Measurements from ENCODE around the gene RIPPLY1. TPM values are rescaled to one million over a fixed set of nuclear protein-coding genes. Genes with fewer than 3 reads are reported as not detected.
"Not testable (repeated sequence)": the region's sequence is repeated elsewhere in the genome, so short reads cannot be mapped to it uniquely, and the experiment has no call there.

RIPPLY1 gene
- total RNA-seq, 1 donor = not detected

DNA sequence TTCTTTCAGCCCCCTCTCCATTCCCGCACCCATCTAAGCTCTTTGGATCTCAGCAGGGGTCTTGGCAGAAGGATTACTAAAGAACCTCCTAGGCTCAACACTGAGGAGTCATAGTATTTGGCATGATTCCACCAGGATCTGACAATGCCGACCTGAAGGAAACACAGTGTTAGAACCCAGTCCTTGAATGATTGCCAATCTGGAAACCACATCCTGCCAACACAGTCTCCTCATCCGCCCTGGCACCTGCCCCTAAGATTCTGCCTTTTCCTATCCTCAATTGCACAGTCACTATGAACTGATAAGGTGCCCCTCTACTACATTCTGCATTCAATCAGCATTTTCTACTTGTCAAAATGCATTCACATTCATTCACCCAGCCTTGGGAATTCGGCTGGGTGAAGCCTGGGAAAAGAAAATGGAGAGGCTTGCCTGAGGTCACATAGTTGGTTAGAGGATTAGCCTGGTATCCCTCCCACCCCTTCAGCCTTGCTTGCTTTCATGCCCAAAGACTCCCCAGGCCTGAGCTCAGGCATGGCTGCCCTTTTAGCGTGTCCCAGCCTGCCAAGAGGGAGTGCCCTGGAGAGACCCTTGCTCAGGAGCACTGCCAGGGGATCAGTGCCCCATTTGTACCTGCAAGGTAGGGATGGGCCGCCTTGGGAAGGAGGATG lies 14.8 kb upstream of the RIPPLY1 start:
- peak in 2 of 3 donors; percentile 77 to 89 for DNase-seq (ENCODE audit: low read depth in 2 of 3, low spot score in 2 of 3)

DNA sequence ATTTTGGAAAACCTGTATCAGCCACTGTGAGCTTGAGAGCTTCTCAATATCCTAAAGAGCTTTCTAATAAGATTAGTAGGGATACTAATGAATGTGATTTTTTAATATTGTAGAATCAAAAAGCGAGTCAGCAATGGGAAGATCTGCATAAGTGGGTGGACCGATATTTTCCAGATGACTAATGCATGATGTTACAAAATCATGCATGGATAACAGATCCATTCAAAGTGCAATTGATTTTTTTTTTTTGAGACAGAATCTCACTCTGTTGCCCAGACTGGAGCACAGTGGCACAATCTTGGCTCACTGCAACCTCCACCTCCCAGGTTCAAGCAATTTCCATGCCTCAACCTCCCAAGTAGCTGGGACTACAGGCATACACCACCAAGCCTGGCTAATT lies 9.7 kb upstream of the RIPPLY1 start:
- DNase-seq (ENCODE audit: low read depth in 2 of 3, low spot score in 2 of 3) = no peak

DNA sequence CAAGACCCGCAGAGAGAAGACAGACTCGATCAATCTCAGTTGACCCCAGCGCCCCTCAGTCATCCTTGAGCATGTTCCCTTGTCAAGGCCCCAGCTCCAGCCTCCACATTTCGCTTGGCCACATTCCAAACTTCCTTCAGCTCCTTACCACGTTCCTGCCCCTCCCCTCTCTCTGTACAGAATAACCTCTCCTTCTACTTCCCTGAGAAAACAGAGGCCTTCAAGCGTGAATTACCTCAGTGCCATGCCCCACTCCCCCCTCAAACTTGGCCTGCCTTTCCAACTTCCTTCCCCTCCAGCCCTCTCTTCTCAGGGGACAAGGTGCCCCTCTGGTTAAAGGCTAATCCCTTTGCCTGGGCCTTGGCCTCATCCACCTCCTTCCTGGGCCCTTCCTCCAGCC lies 3.2 kb upstream of the RIPPLY1 start:
- no peak for DNase-seq (ENCODE audit: low read depth in 2 of 3, low spot score in 2 of 3)

DNA sequence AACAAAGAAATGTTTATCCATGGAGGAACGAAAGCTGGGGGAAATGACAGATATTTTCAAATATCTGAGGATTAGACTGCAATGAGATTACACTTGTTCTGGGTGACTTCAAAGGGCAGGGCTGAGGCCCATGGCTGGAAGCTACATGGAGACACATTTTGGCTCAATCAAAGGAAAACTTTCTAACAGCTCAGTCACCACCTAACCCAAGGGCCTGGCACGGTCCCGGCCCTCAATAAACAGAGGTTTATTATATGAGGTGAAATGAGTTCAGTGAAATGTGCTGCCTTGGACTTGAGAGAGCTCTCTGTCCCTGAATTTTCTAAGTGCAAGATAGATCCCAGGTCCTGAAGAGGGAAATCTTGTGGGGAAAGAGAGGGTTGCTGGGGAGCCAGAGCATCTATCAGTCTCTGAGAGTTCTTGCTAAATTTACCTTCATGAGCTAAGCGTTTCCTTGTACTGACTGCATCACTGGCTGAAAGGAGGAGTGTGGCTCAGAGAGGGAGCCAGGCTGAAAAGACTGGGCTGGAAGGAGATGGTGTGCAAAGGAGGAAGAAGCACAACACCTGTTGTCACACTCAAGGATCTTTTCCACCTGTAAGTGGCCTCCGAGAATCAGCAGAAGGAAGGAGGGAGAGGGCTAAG lies 2.0 kb upstream of the RIPPLY1 start:
- no peak for DNase-seq (ENCODE audit: low read depth in 2 of 3, low spot score in 2 of 3)

DNA sequence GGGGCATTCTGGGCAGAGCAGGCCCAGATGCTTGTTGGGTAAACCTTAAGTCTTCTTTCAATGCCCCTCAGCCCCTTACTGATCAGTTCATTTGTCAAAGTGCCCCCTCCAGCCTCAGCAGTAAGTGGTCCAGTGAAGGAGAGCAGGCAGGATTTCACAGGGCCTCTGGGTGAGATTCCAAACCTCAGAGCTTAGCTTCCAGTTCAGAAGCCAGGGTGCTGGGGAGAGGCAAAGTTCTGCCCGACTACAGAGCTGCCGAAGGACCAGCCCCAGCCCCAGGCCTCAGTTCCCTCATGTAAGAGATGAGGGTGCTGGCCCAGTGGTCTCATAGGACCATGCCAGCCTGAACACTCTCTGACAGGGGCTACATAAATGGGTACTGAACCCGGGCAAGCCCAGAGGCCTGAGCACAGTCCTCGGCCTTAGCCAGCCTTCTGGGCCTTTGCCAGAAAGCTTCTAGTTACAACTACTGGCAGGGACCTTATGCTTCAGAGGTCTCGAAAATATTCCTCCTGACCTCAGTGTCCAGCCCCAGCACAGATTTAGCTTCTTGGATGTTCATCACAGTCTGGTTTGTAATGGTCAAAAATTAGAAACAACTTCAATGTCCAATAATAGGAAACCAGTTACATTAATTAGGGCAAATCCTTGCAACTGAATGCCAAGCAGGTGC lies 851 bp upstream of the RIPPLY1 start:
- no peak for DNase-seq (ENCODE audit: low read depth in 2 of 3, low spot score in 2 of 3)

DNA sequence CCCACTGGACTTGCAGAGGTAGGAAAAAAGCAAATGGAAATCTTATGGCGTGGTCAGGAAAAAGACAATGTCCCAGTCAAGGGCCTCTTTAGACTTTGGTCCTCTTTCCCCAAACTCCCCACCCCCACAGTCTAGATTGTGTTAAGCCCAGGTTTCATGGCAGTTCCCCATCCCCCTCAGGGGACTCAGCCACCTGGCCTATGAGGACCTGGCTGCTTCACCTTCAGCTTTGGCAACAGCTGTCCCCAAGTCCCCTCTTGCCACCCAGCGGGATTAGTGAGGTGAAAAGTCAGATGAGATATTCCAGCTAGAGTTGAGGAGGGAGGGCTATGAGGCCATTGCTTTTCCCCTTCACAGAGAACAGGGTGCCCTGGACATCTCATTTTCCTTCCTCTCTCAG lies 457 bp downstream of the RIPPLY1 start:
- no peak for DNase-seq (ENCODE audit: low read depth in 2 of 3, low spot score in 2 of 3)

DNA sequence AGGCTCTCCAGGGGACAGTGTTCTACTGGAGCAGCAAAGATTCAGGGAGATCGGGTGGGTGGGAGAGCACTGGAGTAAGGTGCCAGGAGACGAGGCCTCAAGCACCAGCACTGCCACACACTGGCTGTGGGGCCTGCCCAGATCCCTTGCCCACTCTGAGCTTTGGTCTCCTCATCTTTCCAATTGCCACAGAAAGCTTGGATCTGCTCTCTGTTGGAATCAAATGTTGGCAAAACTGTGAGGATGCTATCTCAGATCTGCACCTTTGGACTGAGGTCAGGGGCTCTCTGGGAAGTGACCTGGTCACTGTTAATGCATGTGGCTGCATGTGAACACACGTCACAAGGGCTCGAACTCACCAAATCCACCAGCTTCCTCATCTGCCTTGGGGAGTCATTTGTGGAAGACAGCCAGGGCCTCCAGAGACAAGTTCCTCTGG lies 1.3 kb downstream of the RIPPLY1 start:
- no peak for DNase-seq (ENCODE audit: low read depth in 2 of 3, low spot score in 2 of 3)

DNA sequence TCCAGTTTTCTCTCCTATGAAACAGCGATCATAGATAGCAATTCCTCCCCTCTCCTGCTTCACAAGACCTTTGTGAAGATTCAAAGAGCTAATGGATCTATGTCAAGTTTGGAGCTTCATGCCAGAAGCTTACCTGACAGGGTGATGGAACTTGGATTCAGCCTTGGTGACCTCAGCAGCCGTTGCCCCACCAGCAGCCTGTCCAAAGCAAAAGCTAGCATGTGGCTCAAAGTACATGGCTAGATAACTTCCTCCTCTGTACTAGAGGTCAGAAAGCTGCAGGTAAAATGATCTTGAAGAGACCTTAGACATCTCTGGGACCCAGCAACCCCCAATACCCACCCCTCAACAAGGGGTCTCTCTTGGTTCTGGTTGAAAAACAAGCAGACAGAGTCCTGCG lies 1.8 kb downstream of the RIPPLY1 start:
- DNase-seq (ENCODE audit: low read depth in 2 of 3, low spot score in 2 of 3) = no peak

DNA sequence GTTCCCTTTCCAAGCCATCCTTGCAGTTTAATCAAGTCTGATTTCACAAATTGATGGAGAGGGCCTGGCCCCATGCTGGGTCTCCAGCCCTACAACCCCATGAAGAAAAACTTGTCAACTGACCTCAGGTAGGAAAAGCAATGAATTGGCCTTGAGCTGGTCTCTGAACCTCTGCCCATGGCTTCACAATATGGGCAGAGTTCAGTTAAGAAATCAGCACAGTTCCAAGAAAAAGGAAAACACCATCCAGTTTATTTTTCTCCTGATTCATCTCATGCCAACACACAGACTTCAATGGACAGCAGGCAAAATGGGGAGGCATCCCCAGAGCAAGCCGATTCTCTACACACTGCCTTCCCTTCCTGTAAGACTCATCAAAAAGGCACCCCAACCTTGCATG lies 3.3 kb downstream of the RIPPLY1 start:
- no peak for DNase-seq (ENCODE audit: low read depth in 2 of 3, low spot score in 2 of 3)

DNA sequence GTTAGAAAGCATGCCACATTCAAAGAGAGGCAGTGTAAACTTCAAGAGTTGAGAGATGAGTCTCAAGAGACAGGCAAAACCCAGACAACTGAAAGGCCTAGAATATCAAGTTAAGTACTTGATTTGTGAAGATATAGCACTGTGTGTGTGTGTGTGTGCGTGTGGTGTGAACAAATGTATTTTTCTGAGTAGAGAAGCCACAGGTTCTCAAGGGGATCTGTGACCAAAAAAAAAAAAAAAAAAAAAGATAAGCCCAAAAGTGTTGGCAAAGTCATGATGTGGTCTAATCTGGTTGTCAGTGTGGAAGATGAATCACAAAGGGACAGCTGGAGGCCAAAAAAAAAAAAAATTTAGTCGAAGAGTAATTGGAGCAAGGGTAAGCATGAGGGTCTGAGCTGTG lies 3.9 kb downstream of the RIPPLY1 start:
- no peak for DNase-seq (ENCODE audit: low read depth in 2 of 3, low spot score in 2 of 3)

DNA sequence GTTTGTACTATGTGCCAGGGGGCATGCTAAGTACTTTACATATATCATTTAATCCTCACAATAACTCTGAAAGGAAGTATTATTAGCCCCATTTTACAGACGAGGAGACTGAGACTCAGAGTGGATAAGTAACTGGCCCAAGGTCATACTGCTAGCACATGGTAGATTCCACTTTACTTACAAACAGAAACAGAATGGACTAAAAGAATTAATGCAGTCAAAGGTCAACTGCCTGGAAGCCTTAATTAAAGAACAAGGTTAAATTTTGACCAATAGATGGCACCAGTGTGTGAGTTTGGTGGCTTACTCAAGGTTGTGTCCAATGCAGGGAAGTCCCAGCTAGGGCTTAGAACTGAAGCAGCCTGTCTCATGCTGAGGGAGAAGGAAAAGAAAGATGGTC lies 4.7 kb downstream of the RIPPLY1 start:
- DNase-seq (ENCODE audit: low read depth in 2 of 3, low spot score in 2 of 3) = peak in 2 of 3 donors; percentile 36 to 70

DNA sequence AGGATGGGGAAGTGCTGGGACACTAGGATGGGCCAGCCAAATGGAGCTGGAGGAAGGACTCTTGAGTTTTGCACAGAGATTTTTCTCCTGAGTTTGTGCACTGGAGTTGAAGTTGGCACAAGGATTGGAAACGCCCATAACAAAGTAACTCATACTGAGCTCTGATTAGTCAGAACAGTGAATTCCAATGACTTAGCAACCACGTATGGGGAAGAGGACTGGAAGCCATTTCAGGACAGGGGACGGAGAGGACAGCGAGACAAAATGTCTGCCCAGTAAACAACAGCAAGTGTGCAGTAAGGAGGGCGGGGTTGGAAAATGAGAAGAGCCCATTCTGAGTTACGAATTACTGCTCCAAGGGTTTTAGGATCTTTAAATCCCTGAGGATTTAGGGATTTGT lies 5.9 kb downstream of the RIPPLY1 start:
- DNase-seq (ENCODE audit: low read depth in 2 of 3, low spot score in 2 of 3) = no peak

DNA sequence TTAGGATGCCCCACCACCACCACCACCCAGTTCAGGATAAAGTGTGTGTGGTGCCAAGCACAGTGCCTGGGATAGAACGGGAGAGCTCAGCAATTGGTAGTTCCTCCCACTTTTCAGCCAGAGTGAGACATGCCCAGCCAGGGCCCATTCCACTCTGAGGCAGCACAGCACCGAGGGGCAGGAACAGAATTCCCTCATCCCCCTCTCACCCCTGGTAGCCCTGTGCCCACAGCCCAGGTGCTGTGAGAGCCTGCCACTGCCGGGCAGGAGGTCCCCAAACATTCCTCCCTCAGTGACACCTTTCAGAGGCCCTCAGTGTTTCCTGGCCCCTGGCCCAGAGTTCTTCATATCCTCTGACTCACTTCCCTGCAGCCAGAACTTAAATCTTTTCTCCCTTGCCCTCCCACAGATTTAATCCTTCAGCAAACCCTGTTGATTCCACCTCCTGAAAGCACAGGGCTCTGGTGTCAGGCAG lies 8.1 kb downstream of the RIPPLY1 start:
- DNase-seq (ENCODE audit: low read depth in 2 of 3, low spot score in 2 of 3) = no peak

DNA sequence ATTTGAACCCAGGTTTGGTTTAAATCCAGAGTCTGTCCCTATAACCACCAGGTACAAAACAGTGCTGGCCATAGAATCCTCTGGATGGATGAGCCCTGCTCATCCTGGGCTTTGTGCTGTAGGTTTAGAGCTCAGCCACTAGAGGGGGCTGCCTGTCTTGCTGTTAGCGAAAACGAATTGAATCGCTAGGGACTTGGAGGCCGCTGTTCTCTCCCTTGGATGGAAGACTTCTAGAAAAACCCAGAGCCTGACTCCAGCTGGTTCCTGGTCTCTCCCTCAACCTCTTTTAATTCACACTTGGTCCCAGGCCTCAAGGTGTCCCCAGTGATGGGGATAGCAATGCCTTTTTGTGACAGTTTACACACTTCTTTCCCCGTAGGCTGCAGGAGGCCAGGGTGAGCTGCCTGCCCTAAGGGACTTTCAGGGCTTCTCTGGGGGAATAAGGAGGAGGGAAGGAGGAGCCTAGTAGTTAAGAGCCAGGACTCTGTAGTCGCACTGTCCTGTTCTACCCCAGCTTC lies 8.7 kb downstream of the RIPPLY1 start:
- peak in 2 of 3 donors; percentile 31 to 54 for DNase-seq (ENCODE audit: low read depth in 2 of 3, low spot score in 2 of 3)

DNA sequence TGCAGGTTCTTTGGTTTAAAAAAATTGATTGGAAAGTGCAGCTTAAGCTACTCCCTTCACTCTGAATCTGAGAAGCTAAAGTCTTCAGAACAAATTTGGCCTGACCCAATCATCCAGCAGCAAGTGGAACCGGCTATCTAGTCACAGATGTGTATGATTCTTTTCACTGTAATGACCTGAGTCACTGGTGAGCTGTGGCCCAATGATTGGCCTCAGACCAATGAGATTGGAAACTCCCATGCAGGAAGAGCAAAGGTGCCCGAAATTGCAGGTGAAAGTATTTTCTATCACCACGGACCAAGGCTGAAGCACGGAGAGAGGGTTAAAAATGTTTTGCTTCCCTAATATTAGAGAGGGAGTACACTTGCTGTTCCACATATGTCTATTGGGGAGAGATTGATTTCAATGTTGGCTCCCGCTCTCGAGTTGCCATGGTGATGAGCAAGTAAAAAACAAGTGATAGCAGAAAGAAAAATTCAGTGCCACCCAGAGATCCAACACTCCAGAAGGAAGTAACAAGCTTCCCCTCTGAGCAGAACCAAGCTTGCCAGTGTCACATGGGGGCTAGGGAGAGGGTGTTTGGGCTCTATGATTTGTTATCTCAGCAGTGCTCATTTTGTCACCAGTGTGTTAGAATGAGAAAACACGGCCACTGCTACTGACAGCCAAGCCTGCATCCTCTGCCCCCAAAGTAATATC lies 11.2 kb downstream of the RIPPLY1 start:
- no peak for DNase-seq (ENCODE audit: low read depth in 2 of 3, low spot score in 2 of 3)

DNA sequence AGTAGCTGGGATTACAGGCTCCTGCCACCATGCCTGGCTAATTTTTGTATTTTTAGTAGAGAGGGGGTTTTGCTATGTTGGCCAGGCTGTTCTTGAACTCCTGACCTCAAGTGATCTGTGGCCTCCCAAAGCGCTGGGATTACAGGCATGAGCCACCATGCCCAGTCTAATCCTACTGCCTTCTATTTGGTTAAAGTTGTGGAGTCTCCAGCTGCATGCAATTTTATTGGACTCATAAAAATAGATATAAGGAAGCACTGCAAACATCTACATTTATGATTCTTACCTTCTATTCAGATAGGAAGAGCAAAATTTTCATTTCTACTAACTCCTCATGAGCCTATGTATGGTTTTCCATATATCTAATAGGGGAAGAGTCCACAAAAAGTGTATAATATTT lies 13.7 kb downstream of the RIPPLY1 start:
- no peak for DNase-seq (ENCODE audit: low read depth in 2 of 3, low spot score in 2 of 3)

DNA sequence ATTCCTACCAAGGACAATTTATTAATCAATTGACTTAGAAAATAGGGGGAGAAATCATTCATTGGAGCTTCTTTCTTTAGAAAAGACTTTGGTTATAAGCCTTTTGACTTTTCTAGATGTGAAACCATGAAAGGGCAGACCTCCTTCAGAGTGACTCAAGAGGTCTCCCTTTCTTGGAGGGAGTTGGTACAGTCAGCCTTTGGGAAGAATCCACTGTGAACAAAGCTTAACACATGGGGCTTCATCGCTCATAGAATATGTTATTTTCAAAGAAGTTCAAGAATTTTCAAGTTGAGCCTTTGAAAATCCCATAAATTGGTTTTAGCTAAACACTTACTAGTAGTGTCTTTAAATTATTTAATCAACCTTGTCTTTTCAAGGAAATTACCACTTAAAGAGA lies 28.0 kb downstream of the RIPPLY1 start:
- DNase-seq (ENCODE audit: low read depth in 2 of 3, low spot score in 2 of 3) = no peak

DNA sequence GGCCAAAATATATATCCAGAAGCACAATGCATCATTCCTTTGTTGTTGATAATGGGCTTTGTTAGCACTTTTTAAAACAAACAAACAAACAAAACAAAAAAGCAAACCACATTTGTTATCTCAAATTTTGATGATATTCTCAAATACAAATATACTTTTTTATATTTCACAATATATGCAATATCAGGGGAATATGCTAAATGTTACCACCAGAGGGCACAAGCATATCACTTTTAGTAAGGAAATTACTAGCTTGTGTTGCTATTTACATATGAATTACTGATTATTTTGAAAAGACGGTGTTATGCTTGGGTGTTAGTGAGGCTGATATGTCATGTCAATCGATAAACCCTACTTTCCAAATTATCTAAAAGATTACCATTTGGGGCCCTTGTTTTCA lies 29.1 kb downstream of the RIPPLY1 start:
- peak in 1 of 3 donors; percentile 18 for DNase-seq (ENCODE audit: low read depth in 2 of 3, low spot score in 2 of 3)

DNA sequence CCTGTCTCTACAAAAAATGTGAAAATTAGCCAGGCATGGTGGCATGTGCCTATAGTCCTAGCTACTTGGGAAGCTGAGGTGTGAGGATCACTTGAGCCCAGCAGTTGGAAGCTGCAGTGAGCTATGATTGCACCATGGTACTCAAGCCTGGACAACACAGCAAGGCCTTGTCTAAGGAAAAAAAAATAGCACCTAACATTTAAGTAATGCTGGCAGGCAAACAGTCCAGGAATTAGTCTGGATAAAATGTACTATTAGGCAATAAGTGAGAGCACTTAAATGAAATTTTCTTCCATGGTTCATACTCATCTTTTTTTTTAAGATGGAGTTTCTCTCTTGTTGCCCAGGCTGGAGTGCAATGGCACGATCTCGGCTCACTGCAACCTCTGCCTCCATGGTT lies 30.3 kb downstream of the RIPPLY1 start:
- DNase-seq (ENCODE audit: low read depth in 2 of 3, low spot score in 2 of 3) = not testable (repeated sequence)

DNA sequence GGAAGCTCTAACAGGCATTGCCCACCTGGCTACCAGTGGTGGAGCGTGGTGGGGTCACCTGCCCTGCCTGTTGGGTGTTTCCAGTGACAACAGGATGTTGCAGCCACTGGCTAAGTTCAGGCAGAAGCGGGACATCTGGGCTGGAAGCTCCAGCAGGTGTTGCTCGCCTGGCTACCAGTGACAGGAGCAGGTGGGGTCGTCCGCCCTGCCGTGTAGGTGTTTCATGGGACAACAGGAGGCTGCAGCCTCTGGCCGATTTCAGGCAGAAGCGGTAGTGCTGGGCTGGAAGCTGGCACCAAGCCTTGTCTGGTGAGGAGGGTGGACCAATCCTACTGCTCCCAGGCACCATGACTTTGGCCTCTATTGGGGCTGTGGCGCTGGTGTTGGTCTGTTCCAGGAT lies 39.4 kb downstream of the RIPPLY1 start:
- no peak for DNase-seq (ENCODE audit: low read depth in 2 of 3, low spot score in 2 of 3)

Measured in hematopoietic multipotent progenitor cell (in vitro differentiated cells).